Measurements from ENCODE around the gene TLE7. TPM values are rescaled to one million over a fixed set of nuclear protein-coding genes. Genes with fewer than 3 reads are reported as not detected.

The TLE7 gene
- total RNA-seq, 4 donors from 2014 or later: not detected

DNA sequence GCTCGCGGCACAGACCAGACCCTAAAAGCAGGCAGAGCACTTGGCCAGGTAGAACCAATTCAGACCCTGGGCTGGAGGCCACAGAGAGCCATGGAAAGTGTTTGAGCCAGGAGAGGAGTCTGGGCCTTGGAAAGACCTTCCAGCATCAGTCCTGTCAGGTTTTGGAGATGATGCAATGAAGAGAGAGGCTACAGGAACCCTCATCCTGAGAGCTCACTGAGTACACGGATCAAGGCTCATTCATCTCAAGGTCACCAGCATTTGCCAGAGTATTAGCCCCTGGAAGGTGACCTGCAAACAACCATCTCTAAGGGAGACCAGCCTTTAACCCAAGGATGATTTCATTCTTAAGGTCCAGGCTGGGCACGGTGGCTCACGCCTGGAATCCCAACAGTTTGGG lies 27.8 kb downstream of the TLE7 start:
- Histone ChIP-seq H3K36me3 (no peaks in the 10 kb centered on the region), H3K9me3 (no peaks in the 10 kb centered on the region), H3K4me1 (peaks cover 0 to 9% (median 3%) of the 10 kb centered on the region in 4 donors), H3K27me3 (peaks cover 0 to 48% (median 4%) of the 10 kb centered on the region in 4 donors), H3K4me3 (no peak overlapping the region), H3K27ac (replicated peaks in 1 of 4) (no peak overlapping the region)
- 100% methylated on average over 5 of the region's 5 CpGs for WGBS
- no peak for DNase-seq (ENCODE audit: extremely low spot score)
- TF ChIP-seq POLR2AphosphoS5 (IDR thresholded peaks at IDR 0.05) (no peak), EP300 (IDR thresholded peaks at IDR 0.05) (no peak), POLR2A (IDR thresholded peaks at IDR 0.05; ENCODE audit: low read depth) (no peak)
- TF ChIP-seq, protein P1, sequence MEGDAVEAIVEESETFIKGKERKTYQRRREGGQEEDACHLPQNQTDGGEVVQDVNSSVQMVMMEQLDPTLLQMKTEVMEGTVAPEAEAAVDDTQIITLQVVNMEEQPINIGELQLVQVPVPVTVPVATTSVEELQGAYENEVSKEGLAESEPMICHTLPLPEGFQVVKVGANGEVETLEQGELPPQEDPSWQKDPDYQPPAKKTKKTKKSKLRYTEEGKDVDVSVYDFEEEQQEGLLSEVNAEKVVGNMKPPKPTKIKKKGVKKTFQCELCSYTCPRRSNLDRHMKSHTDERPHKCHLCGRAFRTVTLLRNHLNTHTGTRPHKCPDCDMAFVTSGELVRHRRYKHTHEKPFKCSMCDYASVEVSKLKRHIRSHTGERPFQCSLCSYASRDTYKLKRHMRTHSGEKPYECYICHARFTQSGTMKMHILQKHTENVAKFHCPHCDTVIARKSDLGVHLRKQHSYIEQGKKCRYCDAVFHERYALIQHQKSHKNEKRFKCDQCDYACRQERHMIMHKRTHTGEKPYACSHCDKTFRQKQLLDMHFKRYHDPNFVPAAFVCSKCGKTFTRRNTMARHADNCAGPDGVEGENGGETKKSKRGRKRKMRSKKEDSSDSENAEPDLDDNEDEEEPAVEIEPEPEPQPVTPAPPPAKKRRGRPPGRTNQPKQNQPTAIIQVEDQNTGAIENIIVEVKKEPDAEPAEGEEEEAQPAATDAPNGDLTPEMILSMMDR (IDR thresholded peaks at IDR 0.05): no peak
- intact Hi-C loops (cut with DNase I): loop anchor here (5.0 kb wide), 1 partner anchor 198 kb away; no protein-coding TSS in a partner anchor

DNA sequence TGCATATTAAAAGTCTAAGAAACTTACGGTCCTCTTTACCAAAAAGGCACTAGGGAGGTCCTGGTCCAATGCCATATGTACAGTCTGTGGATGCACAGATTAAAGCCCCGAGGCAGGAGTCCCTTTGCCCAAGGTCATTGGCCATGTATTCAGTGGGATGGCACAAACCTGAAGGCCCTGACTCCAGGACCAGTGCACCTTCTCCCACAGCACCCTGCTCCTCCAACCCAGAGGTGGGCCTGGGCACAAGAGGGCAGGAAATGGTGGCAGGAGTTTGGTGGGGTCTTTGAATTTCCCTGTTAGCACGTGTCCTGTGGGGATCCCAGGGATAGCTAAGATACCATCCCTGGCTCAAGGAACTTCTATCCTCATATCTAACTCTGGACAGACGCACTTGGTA lies 28.5 kb downstream of the TLE7 start:
- 56% methylated on average over 4 of the region's 4 CpGs for WGBS
- TF ChIP-seq, protein P1 (IDR thresholded peaks at IDR 0.05): no peak
- TF ChIP-seq POLR2A (IDR thresholded peaks at IDR 0.05; ENCODE audit: low read depth) (no peak), EP300 (IDR thresholded peaks at IDR 0.05) (no peak), POLR2AphosphoS5 (IDR thresholded peaks at IDR 0.05) (no peak)
- Histone ChIP-seq H3K36me3 (no peaks in the 10 kb centered on the region), H3K27ac (replicated peaks in 1 of 4) (no peak overlapping the region), H3K27me3 (peaks cover 0 to 55% (median 4%) of the 10 kb centered on the region in 4 donors), H3K4me1 (peaks cover 0 to 9% (median 3%) of the 10 kb centered on the region in 4 donors), H3K9me3 (no peaks in the 10 kb centered on the region), H3K4me3 (no peak overlapping the region)
- intact Hi-C loops (cut with DNase I): loop anchor here (1.0 to 5.0 kb wide), 2 partner anchors 86 to 199 kb away; no protein-coding TSS in a partner anchor
- no peak for DNase-seq (ENCODE audit: extremely low spot score)

DNA sequence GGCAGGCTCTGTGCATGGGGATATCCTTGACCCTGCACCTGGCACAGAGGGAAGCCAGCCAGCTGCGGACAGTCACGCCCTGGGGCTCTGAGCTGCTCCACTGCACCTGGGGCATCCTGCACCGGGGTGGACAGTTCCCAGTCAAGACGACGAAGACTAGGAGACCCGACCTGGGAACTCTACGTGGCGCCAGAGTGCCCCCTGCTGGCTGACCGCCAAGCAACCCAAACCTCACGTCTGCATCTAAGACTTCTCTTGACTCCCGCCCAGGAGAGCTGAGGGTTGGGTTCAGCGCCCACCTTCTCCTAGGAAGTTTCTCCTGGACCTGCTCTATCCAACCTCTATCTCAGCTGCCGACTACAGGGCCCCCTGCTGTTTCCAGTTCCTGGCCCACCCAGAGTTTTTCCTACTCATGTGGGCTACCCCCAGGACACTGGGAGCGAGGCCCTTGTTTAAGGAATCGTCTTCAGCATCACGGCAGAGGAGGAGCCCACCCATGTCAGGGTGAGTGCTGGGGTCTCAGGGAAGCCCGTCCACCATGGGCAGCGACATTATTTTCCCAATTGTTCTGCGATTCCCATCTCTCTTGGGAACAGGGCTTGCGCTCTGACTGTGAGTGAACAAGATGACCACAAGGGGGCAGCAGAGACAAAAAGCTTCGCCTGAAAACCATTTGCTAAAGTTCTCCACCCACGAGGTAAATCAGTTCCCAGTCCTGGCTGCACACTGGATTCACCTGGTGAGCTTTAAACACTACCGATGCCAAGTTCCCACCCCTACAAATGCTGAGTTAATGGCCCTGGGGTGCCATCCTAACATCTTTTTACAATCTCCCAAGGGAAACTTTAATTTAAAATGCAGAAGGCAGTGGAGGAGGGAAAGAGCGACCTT lies 29.3 kb downstream of the TLE7 start:
- no peak for DNase-seq (ENCODE audit: extremely low spot score)

DNA sequence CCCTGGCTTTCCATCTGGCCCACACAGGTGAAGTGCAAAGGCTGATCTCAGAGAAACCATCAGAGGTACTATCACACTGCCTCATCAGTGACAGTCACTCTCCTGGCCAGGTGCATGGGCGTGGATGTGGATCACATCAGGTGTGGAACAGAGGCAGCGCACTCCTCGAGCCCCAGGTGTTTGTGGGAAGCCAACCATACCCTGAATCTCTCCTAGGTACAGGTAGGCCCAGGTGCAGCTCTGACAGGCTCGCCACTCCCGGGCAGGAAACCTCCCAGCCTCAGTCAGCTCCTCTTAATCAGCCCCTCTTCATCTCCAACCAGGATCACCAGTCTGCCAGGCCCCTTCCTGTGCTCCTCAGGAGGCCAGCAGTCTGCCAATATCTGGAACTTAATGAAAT lies 31.7 kb downstream of the TLE7 start:
- Histone ChIP-seq H3K27me3 (peaks cover 0 to 51% (median 4%) of the 10 kb centered on the region in 4 donors), H3K27ac (replicated peaks in 1 of 4) (no peak overlapping the region), H3K9me3 (no peaks in the 10 kb centered on the region), H3K4me3 (no peak overlapping the region), H3K4me1 (peaks cover 0 to 9% (median 3%) of the 10 kb centered on the region in 4 donors), H3K36me3 (no peaks in the 10 kb centered on the region)
- TF ChIP-seq, protein P1 (IDR thresholded peaks at IDR 0.05): no peak
- no peak for DNase-seq (ENCODE audit: extremely low spot score)
- intact Hi-C loops (cut with DNase I): loop anchor here (5.0 kb wide), 1 partner anchor 202 kb away; no protein-coding TSS in a partner anchor
- WGBS: 89% methylated on average over 5 of the region's 5 CpGs

More for the DNA sequence above, 29.3 kb downstream of the TLE7 start:
- H3K36me3 ChIP-seq: no peaks in the 10 kb centered on the region
- peaks cover 0 to 55% (median 4%) of the 10 kb centered on the region in 4 donors for H3K27me3 ChIP-seq
- H3K9me3 ChIP-seq: no peaks in the 10 kb centered on the region
- no peak overlapping the region for H3K27ac ChIP-seq (replicated peaks in 1 of 4)
- H3K4me1 ChIP-seq: peaks cover 0 to 9% (median 3%) of the 10 kb centered on the region in 4 donors
- intact Hi-C loops (cut with DNase I): loop anchor here (1.0 to 5.0 kb wide), 2 partner anchors 87 to 200 kb away; no protein-coding TSS in a partner anchor
- no peak overlapping the region for H3K4me3 ChIP-seq
- WGBS: 16% methylated on average over 13 of the region's 24 CpGs
- TF ChIP-seq POLR2AphosphoS5 (IDR thresholded peaks at IDR 0.05): no peak
- TF ChIP-seq, protein P1 (IDR thresholded peaks at IDR 0.05): peak; percentile 74 to 89 (median 88)

Data from esophagus muscularis mucosa (tissue), 4 donors.